GM10266 (cell line): Measurements from ENCODE around the gene RAB8B.

ENCODE experiments used
- DNase-seq: peaks from one replicate; pipeline ENCODE4 v3.0.0; 2012; ENCODE audit errors: extremely low spot score
- CTCF ChIP-seq: IDR thresholded peaks from 2 replicates; pipeline ENCODE4 v1.5.1; 2012; ENCODE audit warnings: mild to moderate bottlenecking, low read depth; ENCODE audit not compliant: control insufficient read depth, insufficient read depth; ENCODE audit errors: missing control alignments

The RAB8B gene

GRCh38 chr15:63169788-63170187 is 19.6 kb upstream of the RAB8B start:
- DNase-seq = no peak
- no peak for TF ChIP-seq CTCF

GRCh38 chr15:63172376-63172775 is 17.0 kb upstream of the RAB8B start:
- no peak for TF ChIP-seq CTCF
- DNase-seq = no peak

- DNase-seq = no peak
- TF ChIP-seq CTCF = no peak
Observed at GRCh38 chr15:63172851-63173451, 16.5 kb upstream of the RAB8B start.

- no peak for DNase-seq
- no peak for TF ChIP-seq CTCF
Observed at GRCh38 chr15:63176302-63176701, 13.1 kb upstream of the RAB8B start.

- no peak for DNase-seq
- TF ChIP-seq CTCF = no peak
Observed at GRCh38 chr15:63178034-63178433, 11.4 kb upstream of the RAB8B start.

GRCh38 chr15:63180746-63181145 is 8.7 kb upstream of the RAB8B start:
- DNase-seq = no peak
- no peak for TF ChIP-seq CTCF

GRCh38 chr15:63181648-63182047 is 7.8 kb upstream of the RAB8B start:
- no peak for DNase-seq
- TF ChIP-seq CTCF = no peak
